RWPE2 (cell line): ENCODE results near the gene NCS1.
"Not testable (repeated sequence)": the region's sequence is repeated elsewhere in the genome, so short reads cannot be mapped to it uniquely, and the experiment has no call there.

ENCODE experiments used
- ATAC-seq: fragments of 200-7000 bp; cut with Tn5 transposase; 3 replicates; pipeline ENCODE4 v1.9.1; 2021; ENCODE audit warnings: low read depth
- DNase-seq: peaks from one replicate; pipeline ENCODE4 v3.0.0-alpha.2; 2020; ENCODE audit warnings: low spot score
- H3K27ac ChIP-seq: fragments of 450-650 bp; 2 replicates; pipeline ENCODE4 v1.5.1; 2017; ENCODE audit warnings: mild to moderate bottlenecking; ENCODE audit not compliant: poor library complexity, severe bottlenecking
- H3K27me3 ChIP-seq: fragments of 250-450 bp; sonication (Bioruptor Pico); 2 replicates; pipeline ENCODE4 v1.5.1; 2021; ENCODE audit warnings: mild to moderate bottlenecking, moderate library complexity; ENCODE audit not compliant: insufficient read depth, poor library complexity, severe bottlenecking
- H3K36me3 ChIP-seq: fragments of 250-450 bp; sonication (Bioruptor Pico); 2 replicates; pipeline ENCODE4 v1.5.1; 2020; ENCODE audit warnings: low read depth, mild to moderate bottlenecking, moderate library complexity
- H3K4me1 ChIP-seq: fragments of 250-450 bp; sonication (Bioruptor Pico); 2 replicates; pipeline ENCODE4 v1.5.1; 2021; ENCODE audit warnings: mild to moderate bottlenecking, moderate library complexity; ENCODE audit not compliant: insufficient read depth, poor library complexity, severe bottlenecking
- H3K4me3 ChIP-seq: fragments of 250-450 bp; sonication (Bioruptor Pico); 2 replicates; pipeline ENCODE4 v1.5.1; 2021; ENCODE audit warnings: mild to moderate bottlenecking, moderate library complexity; ENCODE audit not compliant: severe bottlenecking
- H3K9me3 ChIP-seq: fragments of 250-450 bp; sonication (Bioruptor Pico); 2 replicates; pipeline ENCODE4 v1.5.1; 2021; ENCODE audit warnings: mild to moderate bottlenecking, moderate library complexity; ENCODE audit not compliant: severe bottlenecking
- TF ChIP-seq, protein P1 (sequence below): fragments of 450-650 bp; IDR thresholded peaks from one replicate; pipeline ENCODE4 v1.5.1; 2017; ENCODE audit warnings: mild to moderate bottlenecking, moderate library complexity; ENCODE audit not compliant: poor library complexity, severe bottlenecking

Gene NCS1

GRCh38 chr9:130271473-130271872, 99.3 kb downstream of the NCS1 start:
- Histone ChIP-seq H3K36me3 (no peaks in the 10 kb centered on the region), H3K9me3 (no peaks in the 10 kb centered on the region), H3K27ac (no peak overlapping the region), H3K27me3 (peaks cover 20% of the 10 kb centered on the region), H3K4me3 (no peak overlapping the region), H3K4me1 (no peaks in the 10 kb centered on the region)
- TF ChIP-seq, protein P1, sequence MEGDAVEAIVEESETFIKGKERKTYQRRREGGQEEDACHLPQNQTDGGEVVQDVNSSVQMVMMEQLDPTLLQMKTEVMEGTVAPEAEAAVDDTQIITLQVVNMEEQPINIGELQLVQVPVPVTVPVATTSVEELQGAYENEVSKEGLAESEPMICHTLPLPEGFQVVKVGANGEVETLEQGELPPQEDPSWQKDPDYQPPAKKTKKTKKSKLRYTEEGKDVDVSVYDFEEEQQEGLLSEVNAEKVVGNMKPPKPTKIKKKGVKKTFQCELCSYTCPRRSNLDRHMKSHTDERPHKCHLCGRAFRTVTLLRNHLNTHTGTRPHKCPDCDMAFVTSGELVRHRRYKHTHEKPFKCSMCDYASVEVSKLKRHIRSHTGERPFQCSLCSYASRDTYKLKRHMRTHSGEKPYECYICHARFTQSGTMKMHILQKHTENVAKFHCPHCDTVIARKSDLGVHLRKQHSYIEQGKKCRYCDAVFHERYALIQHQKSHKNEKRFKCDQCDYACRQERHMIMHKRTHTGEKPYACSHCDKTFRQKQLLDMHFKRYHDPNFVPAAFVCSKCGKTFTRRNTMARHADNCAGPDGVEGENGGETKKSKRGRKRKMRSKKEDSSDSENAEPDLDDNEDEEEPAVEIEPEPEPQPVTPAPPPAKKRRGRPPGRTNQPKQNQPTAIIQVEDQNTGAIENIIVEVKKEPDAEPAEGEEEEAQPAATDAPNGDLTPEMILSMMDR, result no peak
- ATAC-seq (no peak), DNase-seq (no peak)

DNA sequence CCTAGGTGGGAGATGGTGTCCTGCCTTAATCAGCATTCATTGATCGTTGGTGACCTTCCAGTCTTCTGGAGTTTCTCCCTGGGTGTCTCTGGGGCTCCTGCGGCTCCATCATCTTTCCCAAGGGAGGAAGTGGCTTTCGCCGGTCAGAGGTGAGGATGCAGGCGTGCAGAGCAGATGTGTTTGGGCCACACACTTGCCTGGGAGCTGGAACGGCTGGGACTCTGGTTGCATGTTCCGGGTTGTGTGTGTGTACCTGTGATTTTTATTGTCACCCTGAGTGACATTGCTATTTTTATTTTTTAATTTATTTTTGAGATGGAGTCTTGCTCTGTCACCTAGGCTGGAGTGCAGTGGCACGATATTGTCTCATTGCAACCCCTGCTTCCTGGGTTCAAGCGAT, 103.0 kb downstream of the NCS1 start:
- ATAC-seq (no peak), DNase-seq (no peak)
- TF ChIP-seq, protein P1, result no peak
- Histone ChIP-seq H3K36me3 (no peaks in the 10 kb centered on the region), H3K27ac (no peak overlapping the region), H3K4me1 (no peaks in the 10 kb centered on the region), H3K4me3 (no peak overlapping the region), H3K9me3 (no peaks in the 10 kb centered on the region), H3K27me3 (peaks cover 3% of the 10 kb centered on the region)

GRCh38 chr9:130276121-130276520, 103.9 kb downstream of the NCS1 start:
- Histone ChIP-seq H3K4me3 (no peak overlapping the region), H3K27ac (no peak overlapping the region), H3K36me3 (no peaks in the 10 kb centered on the region), H3K27me3 (peaks cover 3% of the 10 kb centered on the region), H3K4me1 (no peaks in the 10 kb centered on the region), H3K9me3 (no peaks in the 10 kb centered on the region)
- TF ChIP-seq, protein P1, result no peak
- ATAC-seq (no peak), DNase-seq (no peak)

- ATAC-seq, result no peak
- Histone ChIP-seq H3K4me1 (no peaks in the 10 kb centered on the region), H3K4me3 (no peak overlapping the region), H3K27ac (no peak overlapping the region), H3K9me3 (no peaks in the 10 kb centered on the region), H3K27me3 (peaks cover 3% of the 10 kb centered on the region), H3K36me3 (no peaks in the 10 kb centered on the region)
- TF ChIP-seq, protein P1, result no peak
- no peak for DNase-seq
Observed at GRCh38 chr9:130276955-130277354, 104.8 kb downstream of the NCS1 start.

GRCh38 chr9:130277525-130277924, 105.3 kb downstream of the NCS1 start:
- H3K36me3 ChIP-seq, DNase-seq, H3K4me3 ChIP-seq, H3K27ac ChIP-seq, ATAC-seq, H3K4me1 ChIP-seq, H3K9me3 ChIP-seq, H3K27me3 ChIP-seq: not testable (repeated sequence)
